ENCODE data around the gene TSSK2.

GRCh38 chr22:19127329-19128008 lies 3.6 kb upstream of the TSSK2 start:
- TF ChIP-seq EZH2 (IDR thresholded peaks at IDR 0.05) (no peak), POLR2AphosphoS5 (IDR thresholded peaks at IDR 0.05; ENCODE audit: borderline replicate concordance, low read depth, low read length) (no peak)
